ENCODE data around the gene HIPK2.

Gene HIPK2

DNA sequence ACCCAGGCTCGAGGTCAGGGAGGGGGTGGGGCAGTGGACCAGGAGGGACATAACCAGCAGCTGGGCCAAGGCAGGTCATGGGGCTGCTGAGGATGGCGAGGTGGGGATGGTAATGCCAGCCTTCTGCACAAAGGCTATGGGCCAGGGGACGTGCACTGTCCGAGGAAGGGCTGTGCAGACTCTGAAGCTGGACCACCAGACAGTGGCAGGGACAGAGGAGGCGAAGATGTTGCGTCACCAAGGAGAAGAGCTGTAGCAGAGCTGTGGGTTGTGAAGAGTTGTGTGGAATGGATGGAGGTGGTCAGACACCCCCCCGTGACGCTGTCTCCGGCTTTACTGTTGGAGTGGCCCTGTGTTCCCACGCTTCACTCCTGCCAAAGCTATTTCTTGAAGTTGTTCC lies 252.6 kb downstream of the HIPK2 start:
- DNase-seq, result no peak

GRCh38 chr7:139523968-139524815 lies 253.6 kb downstream of the HIPK2 start:
- no peak for DNase-seq

GRCh38 chr7:139523199-139523941 lies 254.4 kb downstream of the HIPK2 start, which contains the start of gene CLEC2L:
Gene CLEC2L (plus strand): TSS chr7:139523685. CDS start chr7:139523928, 243 bp downstream.
- no peak for DNase-seq

DNA sequence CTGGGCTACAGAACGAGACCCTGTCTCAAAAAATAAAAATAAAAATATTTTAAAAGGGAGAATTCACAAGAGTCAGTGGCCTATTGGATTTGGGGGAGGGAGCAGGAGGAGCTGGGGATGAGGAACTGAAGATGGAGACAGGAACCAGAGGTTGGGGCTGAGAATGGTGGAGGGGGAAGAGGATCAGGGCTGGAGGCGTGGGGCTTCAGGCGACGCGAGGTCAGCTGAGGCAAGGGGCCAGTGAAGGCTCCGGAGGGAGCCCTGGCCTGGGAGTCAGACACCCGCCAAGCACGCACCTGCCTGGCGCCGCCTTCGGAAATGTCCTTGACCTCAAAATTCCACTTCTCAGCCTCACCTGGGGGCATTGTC lies 255.0 kb downstream of the HIPK2 start:
- no peak for DNase-seq

DNA sequence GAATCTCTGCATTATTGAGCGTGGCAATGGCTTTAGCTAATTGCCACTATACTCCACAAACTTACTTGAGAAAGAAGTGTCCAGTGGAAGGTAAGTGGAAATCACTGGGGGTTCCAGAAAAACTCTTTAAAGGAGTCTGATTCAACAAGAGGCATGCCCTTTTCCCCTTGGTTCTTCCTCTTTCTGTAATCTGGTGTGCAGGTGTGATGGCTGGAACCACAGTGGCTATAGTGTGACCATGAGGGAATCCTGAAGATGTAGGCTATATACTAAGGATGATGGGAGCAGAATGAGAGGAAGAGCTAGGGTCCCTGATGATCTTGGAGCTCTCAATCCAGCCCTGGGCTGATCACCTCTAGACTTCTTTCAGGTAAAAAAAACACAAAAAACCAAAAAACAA lies 256.4 kb downstream of the HIPK2 start:
- no peak for DNase-seq

DNA sequence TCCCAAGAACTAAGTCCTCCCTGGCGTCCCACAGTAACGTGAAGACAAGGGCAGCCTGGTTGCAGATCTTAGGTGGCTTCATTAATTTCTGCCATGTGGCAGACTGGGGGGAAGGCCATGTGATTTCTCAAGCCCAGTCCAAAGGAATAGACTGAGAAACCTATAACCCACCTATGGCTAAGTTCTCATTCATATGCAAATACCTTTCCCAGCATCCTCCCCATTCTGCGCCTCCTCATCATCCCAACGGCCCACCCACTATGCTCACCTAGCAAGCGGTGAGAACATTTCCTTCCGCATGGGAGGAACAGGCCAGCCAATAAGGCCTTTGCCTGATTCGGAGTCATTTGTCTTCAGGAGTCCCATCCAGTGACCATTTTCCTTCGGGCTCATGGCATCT lies 262.5 kb downstream of the HIPK2 start:
- DNase-seq, result no peak

Measured in hematopoietic multipotent progenitor cell treated with erythropoietin and hydrocortisone succinate and interleukin-3 and kit ligand, for 6 days (in vitro differentiated cells).